H1 (cell line): ENCODE results near the gene P4HB. TPM values are rescaled to one million over a fixed set of nuclear protein-coding genes. Genes with fewer than 3 reads are reported as not detected.

Source experiments
- CHD7 ChIP-seq: fragments of 300-600 bp; sonication (generic); IDR thresholded peaks from 2 replicates; pipeline ENCODE4 v1.7.1; 2012; ENCODE audit warnings: low read length, moderate library complexity, mild to moderate bottlenecking, inconsistent platforms; ENCODE audit not compliant: insufficient replicate concordance
- polyA plus RNA-seq, 7 experiments: library from polyadenylated mRNA; depleted of rRNA in 3 of 7; stranded (reverse) in 5 of 7; unstranded in 2 of 7; fragments of >200 nt in 5 of 7; fragments of 200-250 nt in 2 of 7; gene quantifications; 1 replicate in 5 of 7; 2 replicates in 1 of 7; 4 replicates in 1 of 7; pipeline versions ENCODE4 v1.2.1 to v1.2.3, GENCODE V29; 2011 to 2013; ENCODE audit warnings: missing spikeins in 2 of 7, mixed read lengths in 2 of 7
- total RNA-seq: library from RNA; stranded (reverse); fragmentation: NEBNext Ultra II Directional; extraction: Animal tissue kit (Norgen Biotek cat#: 25700); gene quantifications from 2 replicates; pipeline ENCODE4 v1.2.1, GENCODE V29; 2021

The P4HB gene
- total and polyA plus RNA-seq, 2 of the 8 experiments (the other 6 are each of a cell fraction or from before 2014, with no cell fraction given), result 41.4 to 379 TPM

- TF ChIP-seq CHD7, result no peak
Observed at GRCh38 chr17:81822312-81822637, 38.1 kb downstream of the P4HB start (continued).
